ENCODE measurements around the gene MLLT3. TPM values are rescaled to one million over a fixed set of nuclear protein-coding genes. Genes with fewer than 3 reads are reported as not detected.

Gene MLLT3
- total RNA-seq, 1 experiment from 2014 or later = 24.4 TPM

GRCh38 chr9:20295555-20295954 lies 326.7 kb downstream of the MLLT3 start:
- Histone ChIP-seq H3K27me3 (replicated peaks; ENCODE audit: control insufficient read depth, insufficient read depth, low read length) (no peaks in the 10 kb centered on the region), H3K36me3 (ENCODE audit: control insufficient read depth, insufficient read depth, low read length) (no peaks in the 10 kb centered on the region), H3K4me3 (ENCODE audit: low read depth, low read length) (no peak overlapping the region), H3K4me1 (no peaks in the 10 kb centered on the region), H3K9me3 (no peaks in the 10 kb centered on the region)
- TF ChIP-seq, protein P1, sequence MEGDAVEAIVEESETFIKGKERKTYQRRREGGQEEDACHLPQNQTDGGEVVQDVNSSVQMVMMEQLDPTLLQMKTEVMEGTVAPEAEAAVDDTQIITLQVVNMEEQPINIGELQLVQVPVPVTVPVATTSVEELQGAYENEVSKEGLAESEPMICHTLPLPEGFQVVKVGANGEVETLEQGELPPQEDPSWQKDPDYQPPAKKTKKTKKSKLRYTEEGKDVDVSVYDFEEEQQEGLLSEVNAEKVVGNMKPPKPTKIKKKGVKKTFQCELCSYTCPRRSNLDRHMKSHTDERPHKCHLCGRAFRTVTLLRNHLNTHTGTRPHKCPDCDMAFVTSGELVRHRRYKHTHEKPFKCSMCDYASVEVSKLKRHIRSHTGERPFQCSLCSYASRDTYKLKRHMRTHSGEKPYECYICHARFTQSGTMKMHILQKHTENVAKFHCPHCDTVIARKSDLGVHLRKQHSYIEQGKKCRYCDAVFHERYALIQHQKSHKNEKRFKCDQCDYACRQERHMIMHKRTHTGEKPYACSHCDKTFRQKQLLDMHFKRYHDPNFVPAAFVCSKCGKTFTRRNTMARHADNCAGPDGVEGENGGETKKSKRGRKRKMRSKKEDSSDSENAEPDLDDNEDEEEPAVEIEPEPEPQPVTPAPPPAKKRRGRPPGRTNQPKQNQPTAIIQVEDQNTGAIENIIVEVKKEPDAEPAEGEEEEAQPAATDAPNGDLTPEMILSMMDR (IDR thresholded peaks at IDR 0.05; ENCODE audit: insufficient read depth in 1 of 2, low read depth in 1 of 2, low read length in 1 of 2, severe bottlenecking in 1 of 2, unreplicated experiment in 1 of 2) = no peak
- no peak for DNase-seq
- Mint-ChIP-seq H3K9me3 (ENCODE audit: unreplicated experiment) (peaks cover 30% of the 10 kb centered on the region), H3K27ac (ENCODE audit: unreplicated experiment) (no peak overlapping the region), H3K4me3 (ENCODE audit: unreplicated experiment) (no peak overlapping the region), H3K36me3 (ENCODE audit: insufficient read depth, unreplicated experiment) (no peaks in the 10 kb centered on the region), H3K4me1 (ENCODE audit: low read depth, unreplicated experiment) (no peaks in the 10 kb centered on the region), H3K27me3 (ENCODE audit: insufficient read depth, unreplicated experiment) (no peaks in the 10 kb centered on the region)
- POLR2A ChIA-PET = no interaction called here
- intact Hi-C loops (cut with micrococcal nuclease; ENCODE audit: unreplicated experiment) = no loop called here
- BruUV-seq (replicated peaks) = no TSS peak
- CTCF ChIA-PET = no interaction called here

DNA sequence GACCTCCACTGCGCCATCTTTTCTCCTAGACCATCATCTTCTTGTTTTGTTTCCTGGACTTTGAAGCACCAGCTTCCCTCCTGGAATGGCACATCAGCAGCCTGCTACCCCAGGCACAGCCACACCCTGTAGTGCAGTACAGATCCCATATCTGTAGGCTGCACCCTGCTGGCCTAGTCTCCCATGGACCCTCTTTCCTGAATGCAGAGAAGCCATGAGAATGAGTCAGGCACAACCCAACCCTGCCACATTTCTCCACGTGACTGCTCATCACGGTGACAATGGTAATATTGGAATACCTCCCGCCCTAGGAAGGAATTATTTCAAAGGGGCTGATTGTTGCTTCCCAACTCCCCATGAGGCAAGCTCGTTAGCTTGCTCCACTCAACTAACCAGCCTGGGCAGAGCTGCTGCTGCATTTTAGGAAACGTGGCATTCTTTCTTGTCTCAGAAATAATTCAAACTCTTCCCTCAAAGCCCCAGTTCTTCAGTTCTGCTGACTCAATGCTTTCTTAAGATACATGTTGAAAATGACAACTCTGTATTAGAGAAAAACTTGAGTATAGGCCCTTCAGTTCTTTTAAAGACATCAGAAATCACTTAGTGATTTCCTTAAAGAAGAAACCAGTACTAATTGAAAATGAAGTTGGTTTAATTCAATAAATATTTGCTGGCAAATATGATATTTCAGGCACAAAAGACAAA lies 328.1 kb downstream of the MLLT3 start:
- Histone ChIP-seq H3K9me3 (no peaks in the 10 kb centered on the region), H3K27me3 (replicated peaks; ENCODE audit: control insufficient read depth, insufficient read depth, low read length) (no peaks in the 10 kb centered on the region), H3K36me3 (ENCODE audit: control insufficient read depth, insufficient read depth, low read length) (no peaks in the 10 kb centered on the region), H3K4me3 (ENCODE audit: low read depth, low read length) (no peak overlapping the region), H3K4me1 (no peaks in the 10 kb centered on the region)
- Mint-ChIP-seq H3K4me3 (ENCODE audit: unreplicated experiment) (no peak overlapping the region), H3K27ac (ENCODE audit: unreplicated experiment) (no peak overlapping the region), H3K36me3 (ENCODE audit: insufficient read depth, unreplicated experiment) (no peaks in the 10 kb centered on the region), H3K4me1 (ENCODE audit: low read depth, unreplicated experiment) (no peaks in the 10 kb centered on the region), H3K9me3 (ENCODE audit: unreplicated experiment) (peaks cover 30% of the 10 kb centered on the region), H3K27me3 (ENCODE audit: insufficient read depth, unreplicated experiment) (no peaks in the 10 kb centered on the region)
- TF ChIP-seq, protein P1 (IDR thresholded peaks at IDR 0.05; ENCODE audit: insufficient read depth in 1 of 2, low read depth in 1 of 2, low read length in 1 of 2, severe bottlenecking in 1 of 2, unreplicated experiment in 1 of 2) = no peak
- BruUV-seq (replicated peaks) = no TSS peak
- ChIA-PET POLR2A (no interaction called here), CTCF (no interaction called here)
- intact Hi-C loops (cut with micrococcal nuclease; ENCODE audit: unreplicated experiment) = no loop called here
- no peak for DNase-seq

DNA sequence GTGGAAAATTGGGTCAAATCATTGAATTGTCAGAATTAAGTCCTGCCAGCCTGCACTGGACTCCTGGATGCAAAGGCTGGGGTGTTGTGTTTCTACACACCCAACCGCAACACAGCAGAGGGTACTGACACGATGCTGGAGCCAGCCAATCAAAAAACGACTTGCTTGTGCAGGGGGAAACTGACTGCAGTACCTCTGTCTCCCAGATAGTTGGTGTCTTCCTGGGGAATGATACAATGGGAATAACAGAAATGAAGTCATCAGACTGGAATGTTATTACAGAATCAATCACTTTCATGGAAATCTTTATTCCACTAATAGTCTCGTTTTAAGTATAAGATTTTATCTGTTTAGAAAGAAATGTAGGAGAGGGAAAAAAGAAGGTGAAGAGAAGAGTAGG lies 330.3 kb downstream of the MLLT3 start:
- H3K9me3 Mint-ChIP-seq (ENCODE audit: unreplicated experiment) = peaks cover 30% of the 10 kb centered on the region
- peaks cover 7% of the 10 kb centered on the region for H3K4me1 Mint-ChIP-seq (ENCODE audit: low read depth, unreplicated experiment)
- H3K36me3 Mint-ChIP-seq (ENCODE audit: insufficient read depth, unreplicated experiment) = no peaks in the 10 kb centered on the region
- no TSS peak for BruUV-seq (replicated peaks)
- Histone ChIP-seq H3K4me1 (peaks cover 8% of the 10 kb centered on the region), H3K36me3 (ENCODE audit: control insufficient read depth, insufficient read depth, low read length) (no peaks in the 10 kb centered on the region), H3K27me3 (replicated peaks; ENCODE audit: control insufficient read depth, insufficient read depth, low read length) (no peaks in the 10 kb centered on the region), H3K9me3 (no peaks in the 10 kb centered on the region), H3K4me3 (ENCODE audit: low read depth, low read length) (no peak overlapping the region)
- TF ChIP-seq, protein P1 (IDR thresholded peaks at IDR 0.05; ENCODE audit: insufficient read depth in 1 of 2, low read depth in 1 of 2, low read length in 1 of 2, severe bottlenecking in 1 of 2, unreplicated experiment in 1 of 2) = no peak
- H3K27ac Mint-ChIP-seq (ENCODE audit: unreplicated experiment) = no peak overlapping the region
- ChIA-PET POLR2A (no interaction called here), CTCF (no interaction called here)
- H3K4me3 Mint-ChIP-seq (ENCODE audit: unreplicated experiment) = no peak overlapping the region
- DNase-seq = no peak
- no peaks in the 10 kb centered on the region for H3K27me3 Mint-ChIP-seq (ENCODE audit: insufficient read depth, unreplicated experiment)
- intact Hi-C loops (cut with micrococcal nuclease; ENCODE audit: unreplicated experiment) = no loop called here

Small RNA genes within 50 kb of the gene (microRNA-seq; reads per million reads assigned to microRNA genes)
- gene MIR4473 = 6.5 reads per million, percentile 39 among the genes with 10 or more reads in this experiment
- 0.56 reads per million for gene MIR4474

Other genes with a start within 250 kb of the MLLT3 start
- 20.4 TPM in 2 replicates for gene FOCAD, start 61.8 kb upstream of the MLLT3 start, total RNA-seq (2022)

Measured in Caco-2 (cell line).